Measurements from ENCODE around the gene CCSER1.

- no peak for TF ChIP-seq CTCF (IDR thresholded peaks at IDR 0.05)
- TF ChIP-seq POLR2A (IDR thresholded peaks at IDR 0.05): no peak
- TF ChIP-seq POLR2AphosphoS5 (IDR thresholded peaks at IDR 0.05): no peak
- no peak for TF ChIP-seq EP300 (IDR thresholded peaks at IDR 0.05)
These were observed 713.6 kb downstream of the CCSER1 start for GRCh38 chr4:90840828-90841227.

All from upper lobe of left lung (tissue), 4 donors.